Measurements from ENCODE around the gene HERC2.
"Not testable (repeated sequence)": the region's sequence is repeated elsewhere in the genome, so short reads cannot be mapped to it uniquely, and the experiment has no call there.

Gene HERC2

GRCh38 chr15:28125673-28126651 is 196.0 kb downstream of the HERC2 start:
- peak; percentile 22 for DNase-seq

- no peak for DNase-seq
Measured at GRCh38 chr15:28124841-28125240, 197.1 kb downstream of the HERC2 start.

GRCh38 chr15:28123408-28124023 is 198.5 kb downstream of the HERC2 start:
- DNase-seq, result peak; percentile 49

DNA sequence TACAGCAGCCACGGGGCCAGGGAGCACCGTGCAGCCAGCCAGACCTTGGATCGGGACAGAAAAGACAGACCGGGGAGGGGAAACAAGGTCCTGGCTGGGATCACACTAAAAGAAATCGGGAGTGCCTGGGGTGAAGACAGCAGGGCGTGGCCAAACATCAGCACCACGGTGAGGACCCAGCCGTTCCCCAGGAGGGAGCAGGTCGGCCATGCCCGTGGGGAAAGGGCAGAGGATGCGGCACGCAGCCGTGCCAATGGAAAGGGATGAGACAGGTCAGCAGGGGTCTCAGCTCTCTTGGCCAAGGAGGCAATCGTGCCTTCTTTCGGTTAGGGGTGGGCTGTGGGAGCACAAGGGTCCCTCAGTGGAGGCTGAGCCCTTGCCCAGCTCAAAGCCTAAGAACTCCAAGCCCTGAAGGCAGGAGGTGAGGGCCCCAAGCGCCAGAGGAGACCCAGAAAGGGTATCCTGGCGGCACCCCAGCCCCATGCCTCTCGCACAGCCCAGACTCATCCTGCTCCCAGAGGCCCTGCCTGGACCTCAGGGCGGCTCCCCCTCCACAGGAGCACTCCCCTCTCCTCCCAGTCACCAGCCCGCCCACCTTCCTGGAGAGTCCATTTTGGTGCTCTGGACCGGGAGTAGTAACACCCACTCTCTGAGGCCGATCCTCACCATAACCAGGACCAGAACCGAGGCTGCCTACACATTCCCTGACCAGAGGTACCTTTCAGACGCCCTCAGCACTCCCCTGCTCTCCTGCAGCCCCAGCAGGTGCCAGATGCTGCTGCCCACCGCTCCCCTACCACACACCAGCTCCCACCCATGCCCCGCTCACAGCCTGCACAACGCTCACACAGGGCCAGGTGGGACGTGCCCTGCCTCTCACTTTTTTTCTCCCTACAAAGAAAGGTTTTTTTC is 199.7 kb downstream of the HERC2 start:
- no peak for DNase-seq

- not testable (repeated sequence) for DNase-seq
Measured at GRCh38 chr15:28121577-28121976, 200.4 kb downstream of the HERC2 start.

GRCh38 chr15:28120359-28120640 is 201.7 kb downstream of the HERC2 start:
- no peak for DNase-seq

DNA sequence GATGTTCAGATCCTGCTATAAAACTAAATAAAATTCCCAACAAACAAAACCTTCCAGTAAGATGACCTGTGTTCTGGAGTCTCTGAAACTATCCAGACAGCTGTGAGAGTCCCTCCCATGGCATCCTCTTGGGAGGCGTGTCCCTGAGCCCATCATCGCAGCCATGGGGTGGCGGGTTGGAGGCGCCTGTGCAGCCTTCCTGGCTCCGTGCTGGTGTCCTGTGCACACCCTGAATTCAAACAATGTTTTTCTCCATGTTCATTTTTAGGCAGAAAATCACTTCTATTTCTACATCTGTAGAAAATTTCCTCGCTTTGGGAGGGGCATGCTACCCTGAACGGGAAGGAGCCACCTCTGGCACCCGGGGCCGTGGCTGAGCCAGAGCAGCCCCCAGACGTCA is 203.4 kb downstream of the HERC2 start:
- no peak for DNase-seq

DNA sequence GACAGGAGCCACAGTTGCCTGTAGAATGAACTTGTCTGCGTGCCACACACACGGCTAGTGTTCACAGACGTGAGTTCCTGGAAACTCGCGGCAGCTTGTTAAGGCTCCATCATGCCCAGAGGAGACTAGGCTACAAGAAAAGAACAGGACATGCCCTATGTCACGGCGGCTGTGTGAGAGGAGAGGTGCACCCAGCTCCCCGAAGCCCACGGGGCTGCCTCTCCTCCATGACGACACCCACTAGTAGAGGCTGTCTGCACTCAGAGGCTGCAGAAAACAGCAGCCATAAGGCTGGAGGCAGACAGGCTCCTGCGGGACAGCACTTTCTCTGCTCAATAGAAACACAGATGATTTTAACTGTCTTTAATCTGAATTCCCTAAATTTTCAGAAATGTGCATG is 203.9 kb downstream of the HERC2 start:
- DNase-seq, result no peak

DNA sequence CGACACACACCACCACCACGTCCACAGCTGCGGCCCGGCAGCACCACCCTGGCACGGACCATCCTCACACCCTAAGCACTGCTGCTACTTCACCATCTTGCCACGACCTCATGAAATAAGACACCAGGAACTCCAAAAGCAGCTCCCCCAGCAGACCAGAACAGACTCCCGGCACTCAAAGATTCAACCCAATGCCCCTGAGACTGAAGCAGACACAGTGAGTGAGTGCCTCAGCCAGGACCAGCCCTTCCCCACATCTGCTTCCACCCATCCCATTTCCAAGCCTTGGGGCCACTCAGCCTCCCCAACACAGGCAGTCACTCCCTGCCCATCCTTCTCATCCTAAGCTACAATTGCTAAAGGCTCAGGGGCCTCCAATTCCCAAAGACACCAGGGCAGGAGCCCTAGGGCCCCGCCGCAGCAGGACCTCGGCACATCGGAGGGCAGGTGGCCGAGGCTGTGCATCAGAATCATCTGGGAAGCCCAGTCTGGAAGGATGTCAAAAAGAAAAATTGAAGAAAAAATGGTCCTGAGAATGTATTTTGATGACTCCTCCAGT is 204.5 kb downstream of the HERC2 start:
- DNase-seq, result no peak

DNA sequence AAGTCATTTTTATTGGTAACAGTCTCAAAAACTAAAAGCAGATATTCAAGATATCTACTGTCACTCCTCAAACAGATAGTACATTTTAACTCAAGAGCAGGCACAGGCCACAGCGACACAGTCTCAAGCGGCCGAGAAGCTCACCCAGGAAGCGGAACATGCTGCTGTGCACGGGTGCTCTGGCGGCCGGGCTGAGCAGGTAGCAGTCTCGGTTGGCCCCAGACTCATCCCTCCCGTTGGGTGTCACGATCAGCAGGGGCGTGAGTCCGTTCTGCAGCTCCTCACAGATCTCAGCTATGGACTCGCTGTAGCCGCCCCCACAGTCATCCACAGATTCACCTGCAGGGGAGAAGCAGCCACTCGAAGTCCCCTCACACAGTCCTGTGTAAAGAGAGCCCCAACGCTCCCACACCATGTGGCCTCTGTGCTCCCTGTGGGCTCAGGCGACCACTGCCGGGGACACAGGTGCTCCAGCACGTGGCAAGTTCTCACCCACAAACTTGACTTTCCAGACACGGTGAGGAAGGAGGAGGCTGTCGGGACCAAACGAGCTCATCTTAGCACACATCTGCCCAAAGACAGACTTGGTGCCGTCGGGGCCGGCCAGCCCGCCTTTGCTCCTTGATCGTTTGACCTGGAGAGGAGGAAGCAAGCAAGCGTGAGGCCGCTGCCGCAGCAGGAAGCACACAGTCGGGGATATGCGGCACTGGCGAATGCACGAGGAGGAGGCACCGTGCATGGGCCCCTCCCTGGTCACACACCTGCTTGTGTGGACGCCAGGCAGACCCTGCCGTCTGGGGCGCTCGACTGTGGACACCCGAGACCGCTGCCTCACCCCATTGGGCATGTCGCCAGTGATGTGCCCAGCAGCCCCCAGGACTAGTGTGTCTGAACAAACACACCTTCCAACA is 205.2 kb downstream of the HERC2 start:
- no peak for DNase-seq

DNA sequence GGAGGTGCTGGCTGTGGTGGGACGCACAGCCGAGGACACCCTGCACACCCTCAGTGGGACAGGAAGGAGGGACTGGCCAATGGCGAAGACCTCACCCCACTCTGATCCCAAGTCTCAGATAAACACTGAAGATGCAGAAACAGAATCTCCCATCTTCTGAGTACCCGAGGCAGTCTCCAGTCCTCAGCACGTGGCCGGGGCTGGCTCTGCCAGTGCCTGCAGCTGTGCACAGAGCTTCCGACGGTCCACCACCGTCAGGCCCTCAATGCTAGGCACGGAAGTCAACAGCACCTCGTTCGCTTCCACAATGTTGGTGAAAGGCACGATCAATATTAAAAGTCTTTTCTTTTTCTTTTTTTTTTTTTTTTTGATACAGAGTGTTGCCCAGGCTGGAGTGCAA is 206.1 kb downstream of the HERC2 start:
- DNase-seq, result no peak

DNA sequence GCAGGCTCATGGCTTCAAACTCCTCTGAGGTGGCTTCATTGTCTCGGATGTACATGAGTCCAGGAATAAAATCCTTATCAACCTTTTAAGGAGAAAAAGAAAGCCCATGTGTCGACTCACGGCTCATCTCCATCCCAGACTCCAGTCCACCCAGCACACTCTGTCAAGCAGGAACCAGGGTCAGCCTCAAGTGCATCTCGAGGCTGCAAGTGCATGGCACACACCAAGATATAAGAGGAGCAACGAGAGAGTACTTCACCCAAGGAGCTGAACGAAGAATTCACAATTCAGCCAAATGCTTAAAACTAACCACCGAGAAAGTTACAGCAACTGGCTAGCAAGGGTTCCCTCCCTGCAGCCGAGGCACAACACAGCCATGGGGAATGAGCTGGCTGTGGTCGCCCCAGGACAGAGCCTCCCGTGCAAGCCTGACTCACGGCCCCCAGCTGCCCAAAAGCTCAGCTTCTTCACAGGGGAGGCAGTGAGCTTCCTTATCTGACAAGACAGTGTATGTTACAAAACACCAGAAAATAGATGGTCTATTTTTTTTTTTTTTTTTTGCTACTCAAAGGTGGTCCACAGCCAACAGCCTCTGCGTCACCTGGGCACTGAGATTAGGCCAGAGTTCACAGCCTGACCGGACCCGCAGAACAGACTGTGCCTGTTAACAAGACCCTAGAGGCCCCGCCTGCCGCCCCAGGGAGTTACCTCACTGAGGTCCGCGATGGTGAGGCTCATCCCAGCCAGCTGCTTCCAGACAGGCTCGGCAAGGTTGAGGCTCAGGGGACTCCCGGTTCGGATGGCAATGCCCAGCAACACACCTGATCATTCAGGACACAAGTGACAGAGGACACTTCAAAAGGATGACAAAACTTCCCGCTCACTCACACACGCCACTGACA is 207.0 kb downstream of the HERC2 start:
- DNase-seq, result no peak

GRCh38 chr15:28114114-28114455 is 207.9 kb downstream of the HERC2 start:
- no peak for DNase-seq

DNA sequence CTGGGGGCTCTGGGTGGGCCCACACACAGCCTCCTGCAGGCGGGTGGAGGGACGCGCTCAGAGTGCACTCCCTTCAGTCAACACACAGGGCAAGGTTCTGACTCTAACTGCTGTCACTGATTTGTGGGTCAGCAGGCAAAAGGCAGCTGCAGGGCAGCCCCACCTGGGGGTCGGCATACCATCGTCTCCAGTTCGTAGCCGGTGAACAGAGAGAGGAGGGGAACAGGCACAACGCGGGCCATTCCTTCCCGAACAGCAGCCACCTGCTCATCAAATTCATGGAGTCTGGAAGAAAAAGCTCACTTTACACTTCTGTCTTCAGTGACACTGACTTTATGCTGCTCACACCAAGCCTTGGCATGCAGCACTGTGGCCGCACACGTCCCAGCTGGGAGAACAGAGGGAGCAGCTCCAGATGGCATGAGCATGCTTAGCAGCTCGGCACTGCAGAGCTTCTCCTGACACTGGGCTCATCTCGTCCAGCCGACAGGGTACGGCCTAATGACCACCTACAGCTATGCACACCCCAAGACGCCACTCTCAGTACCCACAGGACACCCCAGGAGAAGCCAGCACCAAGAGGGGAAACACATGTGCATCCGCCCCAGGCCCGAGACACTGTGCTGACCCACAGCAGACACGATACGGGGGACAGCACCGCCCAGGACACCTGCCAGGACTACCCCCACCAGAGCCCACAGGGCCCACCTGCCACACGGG is 208.4 kb downstream of the HERC2 start:
- DNase-seq, result no peak

DNA sequence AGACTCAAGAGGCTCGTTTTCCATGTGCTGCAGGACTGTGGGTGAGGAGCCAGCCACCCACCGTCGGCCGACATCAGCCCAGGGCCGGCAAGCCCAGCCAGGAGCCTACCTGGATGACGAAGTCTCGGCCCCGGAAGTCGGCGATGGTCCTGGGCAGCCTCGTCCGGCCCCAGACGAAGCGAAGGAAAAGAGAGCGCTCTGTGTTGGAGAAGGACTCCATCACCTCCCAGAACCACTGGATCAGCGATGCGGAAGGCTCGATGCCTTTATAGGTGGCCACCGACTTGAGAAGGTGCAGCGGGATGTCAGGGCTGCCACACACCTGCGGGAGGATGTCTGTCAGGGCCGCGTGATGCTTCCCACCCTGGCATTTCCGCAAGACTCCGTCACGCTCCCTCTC is 209.0 kb downstream of the HERC2 start:
- no peak for DNase-seq

- no peak for DNase-seq
Measured at GRCh38 chr15:28112101-28112760, 209.7 kb downstream of the HERC2 start.

DNA sequence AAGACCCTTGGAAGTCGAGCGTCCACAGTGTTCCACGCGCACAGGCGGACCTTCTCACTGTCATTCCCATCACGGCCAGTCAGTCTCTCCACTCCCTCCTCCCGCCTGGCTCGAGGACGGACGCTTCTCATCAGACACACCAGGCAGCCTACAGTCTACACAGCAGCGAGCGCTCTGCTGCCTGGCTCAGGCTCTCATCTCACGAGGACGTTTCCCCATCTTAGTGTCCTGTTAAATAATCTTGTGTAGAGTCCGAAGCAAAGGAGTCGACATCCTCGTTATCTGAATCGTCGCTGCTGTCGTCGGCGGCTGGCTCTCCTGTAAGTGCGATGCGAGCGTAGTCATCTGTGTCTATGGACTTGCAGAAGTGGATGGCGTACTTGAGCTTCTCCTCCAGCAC is 210.4 kb downstream of the HERC2 start:
- DNase-seq, result no peak

- no peak for DNase-seq
Measured at GRCh38 chr15:28110481-28110881, 211.5 kb downstream of the HERC2 start.

DNA sequence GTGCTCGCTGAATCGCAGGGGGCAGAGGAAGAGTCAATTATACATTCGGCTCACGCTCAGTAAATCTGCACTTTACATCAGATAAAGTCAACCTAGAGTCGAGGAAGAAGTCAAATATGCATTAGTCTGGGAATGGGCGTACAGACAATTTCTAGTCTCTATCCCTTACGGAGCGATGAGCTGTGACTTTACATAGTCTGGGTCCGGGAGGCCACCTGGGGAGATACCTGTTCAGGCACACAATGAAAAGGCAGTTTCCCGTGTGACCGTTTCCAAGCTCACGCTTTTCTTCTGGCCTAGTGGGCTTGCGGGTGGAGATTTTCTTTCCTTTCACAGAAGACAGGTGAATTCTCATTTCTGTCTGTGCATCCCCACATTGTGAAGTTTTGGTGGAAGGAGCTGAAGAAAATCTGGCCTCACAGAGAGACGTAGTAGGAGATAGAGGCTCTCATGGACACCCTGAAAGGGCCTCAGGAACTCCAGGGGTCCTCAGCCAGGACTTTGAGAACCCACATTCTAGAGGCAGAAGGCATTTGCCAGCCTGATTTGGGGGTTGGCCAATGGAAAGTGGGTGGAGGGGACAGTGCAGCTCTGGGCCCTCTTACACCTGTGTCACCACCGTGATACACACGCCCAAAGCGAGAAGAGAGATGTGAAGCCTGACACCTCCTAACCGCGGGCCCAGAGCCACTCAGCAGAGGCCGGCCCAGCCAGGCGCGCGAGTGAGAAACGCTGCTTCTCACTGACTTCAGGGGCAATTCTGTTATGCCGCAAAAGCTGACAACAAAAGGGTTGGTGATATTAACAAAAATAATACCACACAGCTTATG is 212.1 kb downstream of the HERC2 start:
- DNase-seq, result no peak

Measured in NCI-H1092 treated with DMSO at 0.1 percent for 48 hours (cell line).